SH-SY5Y (cell line): ENCODE results near the gene STT3B.

ENCODE experiments used
- GATA2 ChIP-seq: IDR thresholded peaks from 2 replicates; pipeline ENCODE4 v1.6.1; 2011; ENCODE audit warnings: mild to moderate bottlenecking, low read depth, low read length
- GATA3 ChIP-seq: IDR thresholded peaks from 2 replicates; pipeline ENCODE4 v1.6.1; 2011; ENCODE audit warnings: low read depth, mild to moderate bottlenecking, low read length, moderate library complexity

DNA sequence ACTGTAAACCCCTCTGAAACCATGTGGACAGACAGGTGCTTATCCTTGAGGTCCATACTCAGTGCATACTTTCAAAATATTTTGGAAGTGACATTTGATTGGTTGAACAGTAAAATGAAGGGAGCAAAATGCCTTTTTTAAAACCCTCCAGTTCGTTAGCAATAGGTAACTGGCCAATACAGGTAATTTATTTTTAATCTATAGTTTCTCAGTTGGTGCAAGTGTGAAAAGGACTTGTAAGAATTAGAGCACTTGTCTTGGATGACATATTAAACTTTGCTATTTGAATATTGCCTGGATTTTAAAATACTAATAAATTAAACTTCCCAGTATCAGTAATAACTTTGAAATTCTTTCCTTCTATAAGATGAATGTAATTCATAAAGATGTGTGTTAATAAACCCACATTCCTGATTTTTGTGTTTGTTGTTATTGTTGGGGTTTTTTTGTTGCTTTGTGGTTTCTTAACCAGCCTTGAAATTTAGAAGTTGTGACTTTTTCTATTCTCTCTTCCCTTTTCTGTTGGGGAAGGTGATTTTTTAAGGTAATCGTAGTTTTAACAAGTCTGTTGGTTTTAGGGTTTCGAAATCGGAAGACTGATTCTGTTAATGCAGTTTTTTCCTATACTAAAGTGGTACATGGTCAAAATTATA lies 90.0 kb downstream of the STT3B start:
- TF ChIP-seq GATA2 = no peak
- TF ChIP-seq GATA3 = no peak
